GM18526 (cell line): ENCODE measurements around the gene UBN1.

ENCODE experiments used
- POLR2A ChIP-seq: IDR thresholded peaks from 3 replicates; pipeline ENCODE4 v1.6.1; 2011; ENCODE audit not compliant: insufficient read length; ENCODE audit errors: extremely low read depth

UBN1 gene

GRCh38 chr16:4924593-4925292 is 77.5 kb downstream of the UBN1 start:
- TF ChIP-seq POLR2A: no peak

GRCh38 chr16:4925293-4925607 is 78.0 kb downstream of the UBN1 start:
- no peak for TF ChIP-seq POLR2A

DNA sequence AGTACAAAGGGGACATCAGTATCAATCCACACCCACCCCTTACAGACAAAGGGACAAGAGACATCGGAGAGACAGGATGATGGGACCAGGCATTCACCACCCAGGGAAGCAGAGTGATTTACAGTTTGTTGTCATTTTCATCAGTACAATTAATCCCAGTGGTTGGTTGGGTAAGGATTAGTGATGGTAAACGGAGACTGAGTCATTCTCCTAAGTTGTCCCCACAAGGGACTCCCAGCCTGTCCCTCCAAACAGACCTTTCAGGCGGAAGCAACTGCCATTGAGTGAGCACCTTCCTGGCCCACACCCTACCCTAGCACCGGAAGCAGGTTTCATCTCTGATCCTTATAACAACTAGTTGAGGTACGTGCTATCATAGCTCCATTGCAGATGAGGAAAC is 78.5 kb downstream of the UBN1 start:
- TF ChIP-seq POLR2A: no peak

- no peak for TF ChIP-seq POLR2A
These were observed 79.6 kb downstream of the UBN1 start for GRCh38 chr16:4926928-4927327.

GRCh38 chr16:4927661-4928060 is 80.4 kb downstream of the UBN1 start:
- no peak for TF ChIP-seq POLR2A

- no peak for TF ChIP-seq POLR2A
These were observed 80.9 kb downstream of the UBN1 start for GRCh38 chr16:4928227-4928626.

- TF ChIP-seq POLR2A: no peak
These were observed 84.1 kb downstream of the UBN1 start for GRCh38 chr16:4931381-4931780.
